Measurements from ENCODE around the gene GALNTL6.

The GALNTL6 gene

DNA sequence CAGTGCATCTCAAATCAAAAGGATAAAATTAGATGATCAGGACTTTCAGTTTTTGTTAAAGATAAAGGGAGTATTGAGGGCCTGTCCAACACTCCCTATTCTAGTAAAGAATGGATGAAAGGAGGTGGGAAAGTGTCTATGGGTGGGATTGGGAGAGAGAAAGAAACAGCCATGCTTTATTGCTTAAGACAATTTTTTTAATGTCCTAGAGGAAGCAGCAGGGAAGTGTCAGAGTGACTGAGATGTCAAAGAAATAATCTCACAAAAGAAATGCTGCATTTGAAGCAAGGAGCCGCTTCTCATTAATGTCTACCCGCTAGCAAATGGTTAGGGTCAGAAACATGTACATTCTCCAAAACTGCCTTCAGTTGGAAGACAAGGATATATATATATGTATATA is 1238.0 kb downstream of the GALNTL6 start:
- Mint-ChIP-seq H3K9me3 (ENCODE audit: low read depth) (no peaks in the 10 kb centered on the region), H3K4me3 (no peak overlapping the region), H3K27me3 (peaks cover 6% of the 10 kb centered on the region), H3K4me1 (ENCODE audit: low read depth) (no peaks in the 10 kb centered on the region), H3K36me3 (no peaks in the 10 kb centered on the region), H3K27ac (no peak overlapping the region)

DNA sequence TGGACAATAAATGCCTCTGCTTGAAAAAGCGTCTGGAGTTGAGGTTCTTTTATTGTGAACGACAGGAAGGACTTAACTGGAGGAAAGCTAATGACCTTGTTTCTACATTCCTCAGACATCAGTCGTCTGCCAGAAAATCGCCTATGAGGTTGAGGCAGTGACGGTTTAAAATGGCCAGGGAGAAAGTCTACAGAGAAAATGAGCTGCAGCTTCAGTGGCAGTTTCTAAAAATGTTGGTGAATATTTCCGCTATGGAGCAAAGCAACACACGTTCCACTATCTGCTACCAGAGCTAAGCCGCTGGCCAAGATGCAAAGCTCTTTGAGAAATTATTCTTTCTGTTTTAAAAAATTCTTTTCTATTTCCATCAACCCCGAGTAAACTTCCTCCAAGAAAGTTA is 1238.5 kb downstream of the GALNTL6 start:
- Mint-ChIP-seq H3K4me3 (no peak overlapping the region), H3K9me3 (ENCODE audit: low read depth) (no peaks in the 10 kb centered on the region), H3K27ac (no peak overlapping the region), H3K36me3 (no peaks in the 10 kb centered on the region), H3K4me1 (ENCODE audit: low read depth) (no peaks in the 10 kb centered on the region), H3K27me3 (peaks cover 6% of the 10 kb centered on the region)

DNA sequence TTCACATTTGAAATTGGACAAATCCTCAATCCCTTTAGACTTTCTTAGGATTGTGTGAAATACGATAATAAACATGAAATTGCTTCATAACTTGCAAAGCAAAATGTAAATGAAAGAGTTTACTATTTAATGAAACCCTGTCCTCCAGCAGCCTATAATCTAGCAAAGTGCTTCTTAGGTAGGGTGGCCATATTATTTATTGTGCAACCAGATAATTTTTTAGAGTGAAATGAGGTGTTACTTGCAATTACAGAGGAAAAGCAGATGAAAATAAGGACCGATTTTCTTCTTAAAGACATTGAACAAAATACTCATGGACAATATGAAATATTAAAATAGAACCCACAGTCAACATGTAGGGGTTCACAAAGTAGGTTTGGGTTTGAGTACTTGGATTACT is 1239.2 kb downstream of the GALNTL6 start:
- Mint-ChIP-seq H3K36me3 (no peaks in the 10 kb centered on the region), H3K4me3 (no peak overlapping the region), H3K27ac (no peak overlapping the region), H3K4me1 (ENCODE audit: low read depth) (no peaks in the 10 kb centered on the region), H3K27me3 (peaks cover 6% of the 10 kb centered on the region), H3K9me3 (ENCODE audit: low read depth) (no peaks in the 10 kb centered on the region)

DNA sequence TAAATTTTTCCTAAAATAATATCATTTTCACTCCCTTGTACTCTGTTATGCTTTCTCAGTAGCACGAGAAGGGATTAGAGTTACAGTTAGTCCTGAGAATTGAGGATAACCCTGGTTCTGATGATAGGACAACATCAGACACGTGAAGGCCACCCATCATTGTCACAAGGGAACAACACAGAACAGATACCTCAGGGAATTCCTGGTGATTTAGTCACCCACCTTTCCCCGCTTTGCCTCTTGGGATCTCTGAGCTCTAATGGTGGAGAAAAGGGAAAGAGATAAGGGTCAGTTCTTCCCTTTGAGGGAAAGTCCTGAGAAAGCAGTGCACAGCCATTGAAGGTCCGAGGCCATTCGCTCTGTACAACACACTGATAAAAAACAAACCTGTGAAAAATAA is 1243.1 kb downstream of the GALNTL6 start:
- no peaks in the 10 kb centered on the region for H3K9me3 Mint-ChIP-seq (ENCODE audit: low read depth)
- no peak overlapping the region for H3K27ac Mint-ChIP-seq
- H3K27me3 Mint-ChIP-seq: peaks cover 2% of the 10 kb centered on the region
- H3K36me3 Mint-ChIP-seq: no peaks in the 10 kb centered on the region
- no peaks in the 10 kb centered on the region for H3K4me1 Mint-ChIP-seq (ENCODE audit: low read depth)
- no peak overlapping the region for H3K4me3 Mint-ChIP-seq

DNA sequence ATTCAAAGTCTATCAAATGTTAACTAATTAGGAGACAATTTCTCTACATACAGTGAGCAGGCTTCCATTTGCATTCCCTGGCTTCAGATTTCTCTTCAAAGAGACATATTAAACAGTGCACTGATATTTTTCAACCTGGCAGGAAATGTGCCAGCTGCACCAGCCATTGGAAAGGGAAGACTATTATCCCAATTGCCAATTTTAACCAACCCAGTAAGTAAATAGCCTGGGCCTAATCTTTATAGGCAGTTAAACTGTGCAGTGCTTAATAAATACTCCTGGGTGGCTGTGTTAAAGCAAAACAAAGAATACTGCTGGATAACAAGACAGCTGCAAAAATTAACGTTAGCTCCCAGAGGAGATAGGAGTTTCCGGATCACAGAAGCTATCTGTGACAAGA is 1243.5 kb downstream of the GALNTL6 start:
- Mint-ChIP-seq H3K4me3 (no peak overlapping the region), H3K27me3 (peaks cover 2% of the 10 kb centered on the region), H3K27ac (no peak overlapping the region), H3K9me3 (ENCODE audit: low read depth) (no peaks in the 10 kb centered on the region), H3K36me3 (no peaks in the 10 kb centered on the region), H3K4me1 (ENCODE audit: low read depth) (no peaks in the 10 kb centered on the region)

DNA sequence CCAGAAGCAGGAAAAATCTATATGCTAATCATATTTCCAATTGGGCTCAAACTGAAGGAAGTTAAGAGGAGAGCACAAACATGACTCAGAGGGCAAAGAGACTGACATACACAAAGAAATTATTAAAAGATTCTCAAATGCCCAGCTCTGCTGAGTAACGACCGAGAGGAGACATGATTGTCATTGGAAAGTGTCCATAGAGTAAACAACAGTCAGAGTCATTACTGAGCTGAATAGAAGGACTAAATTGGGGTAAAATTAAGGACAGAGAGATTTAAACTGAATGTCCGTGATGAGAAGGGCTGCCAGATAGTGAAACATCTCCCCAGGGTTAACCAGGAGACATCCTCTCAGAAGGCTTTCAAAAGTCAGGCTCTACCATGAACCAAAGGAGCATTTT is 1244.2 kb downstream of the GALNTL6 start:
- H3K27me3 Mint-ChIP-seq: peaks cover 2% of the 10 kb centered on the region
- H3K4me3 Mint-ChIP-seq: no peak overlapping the region
- no peaks in the 10 kb centered on the region for H3K4me1 Mint-ChIP-seq (ENCODE audit: low read depth)
- no peak overlapping the region for H3K27ac Mint-ChIP-seq
- H3K36me3 Mint-ChIP-seq: no peaks in the 10 kb centered on the region
- H3K9me3 Mint-ChIP-seq (ENCODE audit: low read depth): no peaks in the 10 kb centered on the region

DNA sequence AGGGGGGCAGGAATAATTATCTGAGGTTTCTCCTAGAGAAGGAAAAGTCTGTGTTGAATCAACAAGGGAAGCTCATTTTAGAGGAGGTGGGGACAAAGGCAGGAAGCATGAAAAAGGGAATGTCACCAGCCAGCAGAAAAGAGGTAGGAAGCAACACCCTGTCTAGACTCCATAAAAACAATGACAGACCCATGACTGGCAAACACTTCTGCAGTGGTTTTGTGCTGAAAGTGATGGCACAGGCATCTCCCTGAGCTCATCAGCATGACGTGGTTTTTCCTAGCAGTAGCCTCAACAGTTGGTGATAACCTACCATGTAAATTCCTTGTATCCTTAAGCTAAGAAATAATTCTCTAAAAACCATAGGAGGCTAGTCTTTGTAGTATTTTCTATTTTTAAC is 1244.7 kb downstream of the GALNTL6 start:
- Mint-ChIP-seq H3K36me3 (no peaks in the 10 kb centered on the region), H3K27me3 (peaks cover 2% of the 10 kb centered on the region), H3K9me3 (ENCODE audit: low read depth) (no peaks in the 10 kb centered on the region), H3K4me1 (ENCODE audit: low read depth) (no peaks in the 10 kb centered on the region), H3K27ac (no peak overlapping the region), H3K4me3 (no peak overlapping the region)

DNA sequence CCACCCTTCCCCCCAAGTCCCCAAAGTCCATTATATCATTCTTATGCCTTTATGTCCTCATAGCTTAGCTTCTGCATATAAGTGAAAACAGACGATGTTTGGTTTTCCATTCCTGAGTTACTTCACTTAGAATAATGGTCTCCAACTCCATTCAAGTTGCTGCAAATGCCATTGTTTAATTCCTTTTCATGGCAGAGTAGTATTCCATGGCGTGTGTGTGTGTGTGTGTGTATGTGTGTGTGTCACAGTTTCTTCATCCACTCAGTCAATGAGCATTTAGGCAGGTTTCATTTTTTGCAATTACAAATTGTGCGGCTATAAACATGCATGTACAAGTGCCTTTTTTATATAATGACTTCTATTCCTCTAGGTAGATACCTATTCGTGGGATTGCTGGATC is 1248.0 kb downstream of the GALNTL6 start:
- H3K4me1 Mint-ChIP-seq (ENCODE audit: low read depth): no peaks in the 10 kb centered on the region
- H3K36me3 Mint-ChIP-seq: no peaks in the 10 kb centered on the region
- H3K27ac Mint-ChIP-seq: no peak overlapping the region
- peaks cover 10% of the 10 kb centered on the region for H3K9me3 Mint-ChIP-seq (ENCODE audit: low read depth)
- H3K4me3 Mint-ChIP-seq: no peak overlapping the region
- no peaks in the 10 kb centered on the region for H3K27me3 Mint-ChIP-seq

DNA sequence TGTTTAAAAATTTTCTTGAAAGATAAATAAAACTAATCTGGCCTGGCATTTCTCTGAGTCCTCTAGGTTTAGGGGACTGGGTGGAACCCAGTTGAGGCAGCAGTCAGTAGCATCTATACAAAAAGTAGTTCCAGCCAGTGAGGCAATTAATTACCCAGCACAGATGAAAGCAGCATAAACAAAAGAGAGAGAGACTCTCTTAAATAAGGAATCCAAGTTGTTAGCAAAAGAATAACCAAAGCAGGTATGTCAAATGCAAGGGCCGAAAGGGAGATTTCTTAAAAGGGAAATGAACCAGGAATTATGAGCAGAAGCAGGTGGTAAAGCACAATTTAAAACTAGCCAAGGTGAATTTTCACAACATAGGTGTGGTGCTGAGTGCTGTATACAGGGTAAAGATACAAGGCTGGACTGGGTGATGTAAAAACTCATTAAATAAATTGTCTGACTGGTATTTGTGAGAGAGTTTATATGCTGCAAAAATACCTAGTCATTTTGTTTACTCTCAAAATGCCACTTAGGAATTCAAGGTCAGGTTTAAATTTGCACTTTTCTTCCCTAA is 1260.8 kb downstream of the GALNTL6 start:
- H3K27me3 Mint-ChIP-seq: peaks cover 9% of the 10 kb centered on the region
- peaks cover 18% of the 10 kb centered on the region for H3K9me3 Mint-ChIP-seq (ENCODE audit: low read depth)
- H3K4me1 Mint-ChIP-seq (ENCODE audit: low read depth): no peaks in the 10 kb centered on the region
- no peak overlapping the region for H3K27ac Mint-ChIP-seq
- peaks cover 3% of the 10 kb centered on the region for H3K36me3 Mint-ChIP-seq
- no peak overlapping the region for H3K4me3 Mint-ChIP-seq

DNA sequence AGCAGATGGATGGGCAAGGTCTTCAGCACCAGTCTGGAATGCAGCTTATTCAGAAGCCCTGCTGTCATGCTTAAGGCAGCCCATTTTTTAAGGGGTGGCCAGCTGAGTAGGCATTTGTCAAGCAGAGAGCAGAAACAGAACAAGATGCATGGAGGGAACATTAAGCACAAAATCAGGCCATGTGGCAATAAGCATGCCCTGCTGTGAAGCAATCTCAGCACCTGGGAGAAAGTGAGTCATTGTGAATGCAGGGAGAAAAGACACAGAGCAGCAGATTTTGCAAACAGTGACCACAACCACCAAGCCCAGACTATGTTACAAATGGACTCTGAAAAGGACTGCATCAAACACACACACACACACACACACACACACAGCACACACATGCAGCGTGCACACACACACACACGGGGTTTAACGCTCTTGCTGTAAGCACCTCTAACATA is 1261.3 kb downstream of the GALNTL6 start:
- H3K27ac Mint-ChIP-seq: no peak overlapping the region
- no peaks in the 10 kb centered on the region for H3K36me3 Mint-ChIP-seq
- peaks cover 7% of the 10 kb centered on the region for H3K27me3 Mint-ChIP-seq
- no peaks in the 10 kb centered on the region for H3K4me1 Mint-ChIP-seq (ENCODE audit: low read depth)
- H3K9me3 Mint-ChIP-seq (ENCODE audit: low read depth): peaks cover 13% of the 10 kb centered on the region
- H3K4me3 Mint-ChIP-seq: no peak overlapping the region

DNA sequence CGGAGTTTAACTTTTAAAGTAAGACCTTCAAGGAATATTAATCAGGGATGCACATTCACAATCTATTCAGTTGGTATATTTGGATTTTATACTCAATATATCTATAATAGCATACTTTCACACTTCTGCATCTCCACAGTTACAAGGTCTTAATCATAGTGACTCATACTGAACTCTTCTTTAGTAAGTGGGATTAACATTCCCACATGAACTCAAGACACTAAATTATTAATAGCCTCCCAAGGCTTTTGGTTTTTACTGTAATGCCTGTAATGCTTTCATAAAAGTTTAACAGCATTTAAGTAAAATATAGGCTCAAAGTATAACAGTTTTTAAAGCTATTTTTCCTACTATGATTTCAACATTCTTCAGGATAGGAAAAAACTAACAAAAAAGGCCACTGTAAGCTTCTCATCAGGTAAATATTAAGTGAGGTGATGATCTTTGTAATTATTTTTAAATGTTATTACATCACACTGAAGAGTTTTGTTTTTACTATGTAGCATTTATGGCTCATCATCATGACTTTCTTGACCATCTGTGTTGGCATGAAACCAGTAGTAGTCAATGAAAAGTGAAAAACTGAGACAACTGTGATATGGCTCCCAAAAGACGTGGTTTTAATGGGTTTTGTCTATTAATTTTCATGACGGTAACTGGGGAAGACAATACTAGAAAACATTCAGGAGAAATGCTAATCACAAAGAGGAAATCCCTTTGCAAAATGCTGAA is 1263.9 kb downstream of the GALNTL6 start:
- Mint-ChIP-seq H3K4me3 (no peak overlapping the region), H3K36me3 (no peaks in the 10 kb centered on the region), H3K27ac (no peak overlapping the region), H3K9me3 (ENCODE audit: low read depth) (peaks cover 6% of the 10 kb centered on the region), H3K4me1 (ENCODE audit: low read depth) (no peaks in the 10 kb centered on the region), H3K27me3 (peaks cover 6% of the 10 kb centered on the region)

DNA sequence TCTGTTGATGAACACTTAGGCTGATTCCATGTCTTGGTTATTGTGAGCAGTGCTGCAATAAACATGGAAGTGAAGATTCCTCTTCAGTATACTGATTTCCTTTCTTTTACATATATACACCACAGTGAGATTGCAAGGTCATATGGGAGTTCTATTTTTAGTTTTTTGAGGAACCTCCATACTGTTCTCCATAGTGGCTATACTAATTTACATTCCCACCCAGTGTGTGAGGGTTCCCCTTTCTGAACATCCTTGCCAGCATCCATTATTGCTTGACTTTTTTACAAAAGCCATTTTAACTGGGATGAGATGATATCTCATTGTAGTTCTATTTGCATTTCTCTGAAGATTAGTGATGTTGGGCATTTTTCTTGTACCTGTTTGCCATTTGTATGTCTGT is 1274.9 kb downstream of the GALNTL6 start:
- Mint-ChIP-seq H3K36me3 (no peaks in the 10 kb centered on the region), H3K9me3 (ENCODE audit: low read depth) (no peaks in the 10 kb centered on the region), H3K27ac (no peak overlapping the region), H3K4me1 (ENCODE audit: low read depth) (no peaks in the 10 kb centered on the region), H3K4me3 (no peak overlapping the region), H3K27me3 (peaks cover 10% of the 10 kb centered on the region)
